GM12873 (cell line): ENCODE results near the gene DPP6.

Experiments
- TF ChIP-seq, protein P1 (sequence below): IDR thresholded peaks from 2 replicates; pipeline ENCODE4 v1.5.1; 2012; ENCODE audit warnings: low read depth, mild to moderate bottlenecking, moderate library complexity, low read length, control low read depth; ENCODE audit not compliant: insufficient read depth; ENCODE audit errors: missing control alignments

Gene DPP6

DNA sequence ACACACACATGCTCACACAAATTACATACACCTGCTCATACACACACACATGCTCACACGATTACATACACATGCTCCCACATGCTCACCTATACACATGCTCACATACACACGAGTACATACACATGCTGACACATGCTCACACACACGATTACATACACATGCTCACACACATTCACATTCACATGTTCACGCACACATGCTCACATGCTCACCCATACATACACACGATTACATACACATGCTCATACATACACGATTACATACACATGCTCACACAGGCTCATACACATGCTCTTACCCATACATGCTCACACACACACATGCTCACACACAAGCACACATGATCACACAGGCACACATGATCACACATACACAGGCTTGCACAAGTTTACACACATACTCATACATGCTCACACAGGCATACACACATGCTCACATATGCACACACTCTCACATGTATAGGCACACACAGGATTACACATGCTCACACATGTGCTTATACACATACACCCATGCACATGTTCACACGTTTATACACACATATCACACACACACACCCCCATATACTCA lies 832.2 kb downstream of the DPP6 start:
- TF ChIP-seq, protein P1, sequence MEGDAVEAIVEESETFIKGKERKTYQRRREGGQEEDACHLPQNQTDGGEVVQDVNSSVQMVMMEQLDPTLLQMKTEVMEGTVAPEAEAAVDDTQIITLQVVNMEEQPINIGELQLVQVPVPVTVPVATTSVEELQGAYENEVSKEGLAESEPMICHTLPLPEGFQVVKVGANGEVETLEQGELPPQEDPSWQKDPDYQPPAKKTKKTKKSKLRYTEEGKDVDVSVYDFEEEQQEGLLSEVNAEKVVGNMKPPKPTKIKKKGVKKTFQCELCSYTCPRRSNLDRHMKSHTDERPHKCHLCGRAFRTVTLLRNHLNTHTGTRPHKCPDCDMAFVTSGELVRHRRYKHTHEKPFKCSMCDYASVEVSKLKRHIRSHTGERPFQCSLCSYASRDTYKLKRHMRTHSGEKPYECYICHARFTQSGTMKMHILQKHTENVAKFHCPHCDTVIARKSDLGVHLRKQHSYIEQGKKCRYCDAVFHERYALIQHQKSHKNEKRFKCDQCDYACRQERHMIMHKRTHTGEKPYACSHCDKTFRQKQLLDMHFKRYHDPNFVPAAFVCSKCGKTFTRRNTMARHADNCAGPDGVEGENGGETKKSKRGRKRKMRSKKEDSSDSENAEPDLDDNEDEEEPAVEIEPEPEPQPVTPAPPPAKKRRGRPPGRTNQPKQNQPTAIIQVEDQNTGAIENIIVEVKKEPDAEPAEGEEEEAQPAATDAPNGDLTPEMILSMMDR: no peak

DNA sequence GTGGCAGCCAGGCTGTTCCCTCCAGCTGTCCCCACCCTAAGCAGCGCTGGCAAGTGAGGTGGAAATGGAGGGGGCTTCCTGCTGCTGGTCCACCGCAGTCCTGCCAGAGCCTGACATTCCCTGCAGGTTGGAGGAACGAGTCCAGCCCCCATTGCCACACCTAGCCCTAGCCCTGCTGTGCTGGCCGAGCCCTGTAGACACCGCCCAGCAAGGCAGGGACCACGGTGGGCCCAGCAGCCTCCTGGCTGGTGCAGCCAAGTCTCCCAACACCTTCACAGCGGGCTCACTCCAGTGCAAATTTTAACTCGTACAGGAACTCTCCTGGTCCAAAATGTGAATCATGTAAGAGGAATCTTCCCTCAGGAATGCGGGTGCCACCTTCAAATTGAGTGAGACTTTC lies 834.4 kb downstream of the DPP6 start:
- TF ChIP-seq, protein P1: no peak

DNA sequence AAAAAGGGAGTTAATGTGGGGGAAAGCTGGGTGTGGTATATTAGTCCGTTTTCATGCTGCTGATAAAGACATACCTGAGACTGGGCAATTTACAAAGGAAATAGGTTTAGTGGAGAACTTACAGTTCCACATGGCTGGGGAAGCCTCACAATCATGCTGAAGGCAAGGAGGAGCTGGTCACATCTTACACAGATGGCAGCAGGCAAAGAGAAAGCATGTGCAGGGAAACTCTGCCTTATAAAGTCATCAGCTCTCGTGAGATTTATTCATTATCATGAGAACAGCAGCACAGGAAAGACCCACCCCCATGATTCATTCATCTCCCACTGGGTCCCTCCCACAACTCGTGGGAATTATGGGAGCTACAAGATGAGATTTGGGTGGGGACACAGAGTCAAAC lies 836.5 kb downstream of the DPP6 start:
- TF ChIP-seq, protein P1: no peak

DNA sequence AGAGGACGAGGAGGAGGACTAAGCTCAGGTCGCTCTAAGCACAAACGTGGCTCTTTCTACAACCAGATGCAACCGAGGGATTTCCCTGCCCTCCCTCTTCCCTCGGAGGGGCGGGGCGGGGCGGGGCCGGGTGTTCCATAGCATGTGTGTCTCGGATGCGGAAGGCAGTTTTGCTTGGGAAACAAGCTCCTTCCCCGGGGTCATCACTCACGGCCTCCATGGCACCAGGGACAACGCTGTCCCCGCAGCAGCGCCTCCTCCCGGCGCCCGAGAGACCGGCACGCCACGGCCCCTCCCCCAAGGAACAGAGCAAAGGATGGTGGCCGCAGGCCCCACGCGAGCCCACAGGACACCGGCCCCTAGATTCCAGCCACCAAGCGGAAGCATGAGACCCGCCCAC lies 840.3 kb downstream of the DPP6 start:
- TF ChIP-seq, protein P1: peak; percentile 2

DNA sequence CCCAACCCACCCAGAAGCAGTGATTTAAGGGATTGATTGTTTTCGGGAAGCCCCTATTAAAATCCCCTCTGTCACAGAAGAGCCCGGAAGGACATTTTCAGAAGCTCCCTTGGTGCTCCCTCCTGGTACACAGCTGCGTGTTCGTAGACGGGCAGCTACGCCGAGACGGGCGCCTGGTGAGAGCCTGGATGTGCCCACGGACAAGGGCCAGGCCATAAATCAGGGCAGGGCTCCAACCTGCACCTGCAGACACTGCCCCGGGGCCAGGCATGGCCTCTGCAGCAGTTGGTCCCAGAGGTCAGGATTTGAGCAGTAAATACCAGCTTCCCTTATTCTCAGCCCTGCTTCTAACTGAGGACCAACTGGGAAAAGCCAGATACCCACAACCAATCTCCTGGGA lies 843.9 kb downstream of the DPP6 start:
- TF ChIP-seq, protein P1: no peak

DNA sequence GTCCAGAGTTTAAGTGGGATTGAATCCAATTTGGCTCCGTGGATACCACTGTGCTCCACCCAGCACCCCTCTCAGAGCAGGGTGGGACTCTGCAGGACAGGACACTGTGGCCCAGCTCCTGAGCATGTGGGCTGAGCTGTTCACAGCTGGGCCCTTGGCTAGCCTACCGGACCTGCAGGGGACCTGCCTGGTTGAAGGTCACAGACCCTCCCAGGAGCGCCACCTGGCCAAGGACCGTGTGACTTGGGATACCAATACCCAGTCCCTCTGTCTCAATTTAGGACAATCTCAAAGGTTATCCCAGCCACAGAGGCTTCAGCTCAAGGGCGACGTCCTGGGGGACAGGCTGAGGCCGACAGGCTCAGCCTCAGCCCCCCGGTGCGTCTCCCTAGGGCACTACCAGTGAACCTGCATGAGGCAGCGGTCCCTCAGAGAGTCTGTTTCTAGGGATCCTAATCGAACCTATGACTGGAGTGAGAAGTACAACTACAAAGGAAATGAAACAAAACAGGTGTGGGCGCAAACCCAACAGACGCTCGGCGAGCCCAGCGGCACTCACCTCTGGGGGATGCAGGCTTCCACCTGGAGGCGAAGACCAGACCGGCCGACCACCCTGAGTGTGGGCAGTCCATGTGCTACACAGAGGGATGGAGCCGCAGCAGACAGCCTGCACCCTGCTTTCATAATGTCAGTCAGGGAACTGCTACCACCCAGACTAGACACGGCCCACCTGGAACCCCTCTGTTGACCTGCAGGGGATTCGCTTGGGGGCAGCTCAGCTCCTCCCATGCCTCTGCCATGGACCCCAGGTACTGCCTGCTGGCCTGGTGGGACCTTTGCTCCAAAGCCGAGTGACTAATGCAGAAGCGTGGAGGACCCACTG lies 847.0 kb downstream of the DPP6 start:
- TF ChIP-seq, protein P1: no peak

DNA sequence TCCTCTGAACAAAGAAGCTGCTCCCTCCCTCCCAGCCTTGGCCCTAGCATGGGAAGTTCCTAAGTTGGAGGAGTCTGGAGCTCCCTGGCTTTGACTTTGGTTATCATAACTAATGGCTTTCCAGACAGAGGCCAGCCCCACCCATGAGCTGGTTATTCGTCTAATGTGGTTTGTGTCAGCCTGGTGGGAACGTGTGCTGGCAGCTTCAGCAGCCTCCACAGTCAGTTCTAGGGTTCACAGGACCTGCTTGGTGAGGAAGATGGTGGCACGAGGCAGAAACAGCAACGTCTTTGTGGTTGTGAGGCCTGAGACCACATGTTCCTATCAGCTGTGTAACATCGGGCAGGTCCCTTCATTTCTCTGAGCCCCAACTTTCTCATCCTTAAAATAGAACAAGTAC lies 847.7 kb downstream of the DPP6 start:
- TF ChIP-seq, protein P1: no peak
